Activated naive CD4-positive, alpha-beta T cell treated with anti-CD3 and anti-CD28 coated beads, Interleukin-2, amount 50 U/mL, for 16 hours (primary cell): ENCODE results near the gene HPS1.
"Not testable (repeated sequence)": the region's sequence is repeated elsewhere in the genome, so short reads cannot be mapped to it uniquely, and the experiment has no call there.

Experiments
- DNase-seq: peaks from one replicate; pipeline ENCODE4 v3.0.0-alpha.2; 2020

HPS1 gene

GRCh38 chr10:98384531-98385133 is 62.1 kb downstream of the HPS1 start:
- DNase-seq, result no peak

DNA sequence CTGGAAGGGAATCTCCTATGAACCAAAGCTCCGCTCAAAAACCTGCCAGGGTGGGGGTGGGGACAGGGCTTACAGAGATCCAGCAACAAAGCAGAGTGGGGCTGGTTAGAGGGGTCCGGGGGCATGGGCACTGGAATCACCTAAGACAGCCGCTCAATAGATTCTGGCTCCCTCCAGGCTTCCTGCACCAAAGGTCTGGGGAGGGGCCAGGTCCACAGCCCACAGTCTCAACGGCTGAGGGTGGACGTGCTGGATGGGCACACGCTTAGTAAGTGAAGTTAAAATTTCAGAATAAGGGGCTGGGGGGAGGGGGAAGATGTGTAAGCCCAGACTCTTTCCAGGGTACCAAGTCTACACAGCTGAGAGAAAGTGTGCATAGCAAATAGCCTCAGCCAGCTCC is 62.9 kb downstream of the HPS1 start:
- no peak for DNase-seq

- not testable (repeated sequence) for DNase-seq
These were observed 63.5 kb downstream of the HPS1 start for GRCh38 chr10:98383134-98383667.

- DNase-seq, result no peak
These were observed 64.0 kb downstream of the HPS1 start for GRCh38 chr10:98382691-98383101.

- DNase-seq, result no peak
These were observed 66.0 kb downstream of the HPS1 start for GRCh38 chr10:98380493-98381339.

- no peak for DNase-seq
These were observed 68.0 kb downstream of the HPS1 start for GRCh38 chr10:98378722-98379121.

- DNase-seq, result no peak
These were observed 69.2 kb downstream of the HPS1 start for GRCh38 chr10:98377536-98377935.

DNA sequence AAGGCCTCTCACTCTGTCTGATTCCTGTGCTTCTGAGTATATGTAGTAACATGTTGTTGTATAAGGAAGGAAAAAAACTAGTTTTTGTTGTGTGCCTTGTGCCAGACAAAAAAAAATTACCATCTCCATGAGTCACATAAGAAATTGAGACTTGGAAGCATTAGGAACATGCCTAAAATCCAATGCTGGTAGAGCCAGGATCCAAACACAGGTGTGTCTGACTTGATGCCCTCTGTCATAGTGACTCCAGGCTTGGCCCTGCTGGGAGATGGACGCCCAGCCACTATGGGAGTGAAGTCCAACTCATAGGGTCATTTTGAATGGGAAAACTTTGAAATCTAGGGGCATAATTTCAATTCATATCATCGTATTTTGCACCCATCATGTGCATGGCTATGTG is 69.7 kb downstream of the HPS1 start:
- no peak for DNase-seq

GRCh38 chr10:98376485-98376884 is 70.2 kb downstream of the HPS1 start:
- DNase-seq, result no peak

GRCh38 chr10:98374217-98374985 is 72.3 kb downstream of the HPS1 start:
- DNase-seq, result no peak

GRCh38 chr10:98373260-98374040 is 73.3 kb downstream of the HPS1 start:
- DNase-seq, result no peak

DNA sequence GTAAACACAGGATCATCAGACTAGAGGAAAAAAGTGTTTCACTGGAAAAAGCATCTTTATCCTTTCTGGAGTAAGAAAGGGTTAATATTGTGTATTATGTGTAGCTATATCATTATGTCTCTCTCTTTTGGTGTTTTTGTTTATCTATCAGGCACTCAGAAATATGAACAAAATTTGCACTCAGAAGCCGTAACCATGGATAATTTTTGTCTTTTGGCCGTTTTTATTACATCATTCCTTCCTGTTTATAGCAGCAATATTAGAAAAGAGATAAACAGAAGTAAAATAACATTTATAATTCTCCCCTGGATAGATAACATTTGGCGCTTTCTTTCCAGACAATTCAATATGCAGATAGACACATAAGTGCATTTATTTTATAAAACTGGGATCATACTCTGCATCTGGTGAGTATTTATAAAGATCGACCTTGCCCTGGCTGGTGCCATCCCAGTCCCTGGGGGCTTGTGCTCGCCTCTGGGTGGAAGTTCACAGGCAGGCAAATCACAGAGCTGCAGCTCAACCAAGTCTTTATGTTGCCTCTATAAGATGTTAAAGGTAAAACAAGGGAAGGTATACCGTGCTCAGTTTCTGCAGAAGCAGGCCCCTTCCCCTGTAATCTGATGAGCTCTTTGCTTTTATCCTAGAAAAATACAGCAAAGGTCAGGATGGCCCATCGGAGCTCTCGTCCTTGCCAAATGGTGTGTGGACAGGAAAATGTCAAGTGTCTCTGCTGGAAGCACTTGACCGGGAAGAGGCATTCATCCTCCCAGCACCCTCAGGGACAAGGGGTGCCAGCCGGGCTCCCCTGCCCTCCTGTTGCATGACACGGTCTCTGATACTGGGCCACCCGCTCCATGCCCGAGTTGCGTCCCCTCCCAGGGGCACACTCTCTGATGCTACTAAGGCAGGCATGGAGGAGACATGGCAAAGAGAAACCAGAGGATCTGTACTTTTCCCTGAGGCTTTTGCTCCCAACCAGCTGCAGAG is 75.6 kb downstream of the HPS1 start:
- DNase-seq, result no peak

GRCh38 chr10:98369801-98370200 is 76.9 kb downstream of the HPS1 start:
- DNase-seq, result no peak

DNA sequence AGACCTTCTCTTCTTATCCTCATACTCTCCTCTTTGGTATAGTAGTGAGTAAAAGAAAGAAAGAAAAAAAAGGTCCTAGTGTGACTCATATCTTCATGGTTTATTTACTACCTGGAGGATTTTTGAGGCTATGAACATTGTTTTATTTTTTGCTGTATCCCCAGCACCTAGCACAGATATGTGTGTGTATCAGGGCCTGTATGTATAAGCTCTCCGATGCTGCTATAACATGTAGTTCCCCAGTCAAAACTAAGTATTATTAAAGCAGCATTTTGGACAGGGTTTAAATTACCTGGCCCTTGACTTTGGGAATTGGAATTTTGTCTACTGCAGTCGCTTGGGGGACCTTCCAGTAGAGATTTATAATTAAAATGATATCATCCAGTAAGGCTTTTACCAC is 78.1 kb downstream of the HPS1 start:
- no peak for DNase-seq

- no peak for DNase-seq
These were observed 78.9 kb downstream of the HPS1 start for GRCh38 chr10:98367604-98368451.
